ENCODE data around the gene RNU7-1.

DNA sequence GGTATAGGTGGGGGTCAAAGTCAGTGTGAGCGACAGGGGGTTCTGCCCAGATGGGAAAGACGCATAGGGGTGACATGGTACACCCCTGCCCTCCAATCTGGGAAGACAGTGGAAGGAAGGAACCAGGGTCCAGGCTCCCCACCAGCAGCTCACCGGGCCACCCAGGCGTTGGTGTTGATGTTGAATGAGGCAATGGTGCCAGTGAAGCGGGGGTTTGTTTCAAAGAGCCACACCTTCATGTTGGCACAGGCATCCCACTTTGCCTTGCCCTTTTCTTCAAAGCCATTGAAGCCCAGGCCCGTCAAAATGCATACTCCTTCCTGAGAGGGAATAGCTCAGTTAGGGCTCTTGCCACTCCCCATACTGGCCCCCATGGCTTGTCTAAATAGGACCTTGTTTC, 34.6 kb downstream of the RNU7-1 start:
- TF ChIP-seq, protein P1, sequence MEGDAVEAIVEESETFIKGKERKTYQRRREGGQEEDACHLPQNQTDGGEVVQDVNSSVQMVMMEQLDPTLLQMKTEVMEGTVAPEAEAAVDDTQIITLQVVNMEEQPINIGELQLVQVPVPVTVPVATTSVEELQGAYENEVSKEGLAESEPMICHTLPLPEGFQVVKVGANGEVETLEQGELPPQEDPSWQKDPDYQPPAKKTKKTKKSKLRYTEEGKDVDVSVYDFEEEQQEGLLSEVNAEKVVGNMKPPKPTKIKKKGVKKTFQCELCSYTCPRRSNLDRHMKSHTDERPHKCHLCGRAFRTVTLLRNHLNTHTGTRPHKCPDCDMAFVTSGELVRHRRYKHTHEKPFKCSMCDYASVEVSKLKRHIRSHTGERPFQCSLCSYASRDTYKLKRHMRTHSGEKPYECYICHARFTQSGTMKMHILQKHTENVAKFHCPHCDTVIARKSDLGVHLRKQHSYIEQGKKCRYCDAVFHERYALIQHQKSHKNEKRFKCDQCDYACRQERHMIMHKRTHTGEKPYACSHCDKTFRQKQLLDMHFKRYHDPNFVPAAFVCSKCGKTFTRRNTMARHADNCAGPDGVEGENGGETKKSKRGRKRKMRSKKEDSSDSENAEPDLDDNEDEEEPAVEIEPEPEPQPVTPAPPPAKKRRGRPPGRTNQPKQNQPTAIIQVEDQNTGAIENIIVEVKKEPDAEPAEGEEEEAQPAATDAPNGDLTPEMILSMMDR (IDR thresholded peaks at IDR 0.05), result no peak
- no peak for TF ChIP-seq POLR2A (IDR thresholded peaks at IDR 0.05)

Data from thyroid gland (tissue), 4 donors.